ENCODE results near the gene THRSP.
A peak's percentile ranks its signal among the peaks of the same experiment; 100 is the strongest.
"Not testable (repeated sequence)": the region's sequence is repeated elsewhere in the genome, so short reads cannot be mapped to it uniquely, and the experiment has no call there.

The THRSP gene

GRCh38 chr11:78067704-78068103, 4.0 kb downstream of the THRSP start:
- no peak for DNase-seq

GRCh38 chr11:78069465-78069864, 5.8 kb downstream of the THRSP start:
- DNase-seq = no peak

- no peak for DNase-seq
Measured at GRCh38 chr11:78070621-78071020, 7.0 kb downstream of the THRSP start.

GRCh38 chr11:78071717-78072116, 8.1 kb downstream of the THRSP start:
- no peak for DNase-seq

DNA sequence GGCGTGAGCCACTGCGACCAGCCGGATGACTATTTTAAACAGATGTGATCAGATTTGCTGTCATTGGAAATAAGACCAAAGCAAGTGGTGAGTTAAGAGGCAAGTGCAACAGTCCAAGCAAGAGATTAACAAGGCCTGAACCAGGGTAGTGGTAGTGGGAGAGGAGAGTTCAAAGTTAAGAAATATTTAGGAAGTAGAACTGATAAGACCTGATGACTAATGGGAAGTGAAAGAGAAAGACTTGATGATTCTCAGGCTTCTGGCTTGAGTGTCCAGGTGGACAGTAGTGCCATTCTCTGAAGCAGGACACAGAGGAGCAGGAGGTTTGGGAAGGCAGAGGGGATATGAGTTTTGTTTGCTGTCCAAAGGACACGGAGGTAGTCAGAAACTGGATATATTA, 8.8 kb downstream of the THRSP start:
- DNase-seq = no peak

DNA sequence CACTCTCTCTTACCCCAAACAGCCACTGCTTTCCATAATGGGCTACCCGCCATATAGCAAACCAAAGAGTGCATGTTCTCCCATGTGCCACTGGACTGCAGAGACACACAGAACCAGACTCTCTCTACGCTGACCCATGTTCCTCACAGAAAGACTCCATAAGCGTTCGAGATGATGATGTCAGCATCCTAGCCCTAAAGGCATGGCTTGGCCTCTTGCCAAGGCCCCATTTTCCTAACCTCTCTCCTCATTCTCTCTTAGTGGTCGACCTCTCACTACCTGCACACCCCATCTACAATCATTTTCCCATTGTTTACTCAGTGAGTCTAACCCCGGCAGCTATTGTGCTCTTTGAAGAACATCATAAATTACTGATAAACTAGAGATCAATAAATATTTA, 11.1 kb downstream of the THRSP start:
- DNase-seq = no peak

- no peak for DNase-seq
Measured at GRCh38 chr11:78076733-78077403, 13.2 kb downstream of the THRSP start.

DNA sequence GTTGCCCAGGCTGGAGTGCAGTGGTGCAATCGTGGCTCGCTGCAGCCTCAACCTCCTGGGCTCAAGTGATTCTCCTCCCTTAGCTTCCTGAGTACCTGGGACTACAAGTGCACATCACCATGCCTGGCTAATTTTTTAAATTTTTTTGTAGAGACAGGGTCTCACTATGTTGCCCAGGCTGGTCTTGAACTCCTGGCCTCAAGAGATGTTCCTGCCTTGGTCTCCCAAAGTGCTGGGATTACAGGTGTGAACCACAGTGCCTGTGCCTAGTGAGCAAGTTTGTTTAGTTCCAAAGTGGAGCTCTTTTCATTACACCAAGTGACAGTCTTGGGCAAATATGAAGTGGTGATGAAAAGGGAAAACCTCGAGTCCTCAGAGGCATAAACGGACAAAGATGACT, 13.9 kb downstream of the THRSP start:
- DNase-seq = not testable (repeated sequence)

- peak; percentile 18 for DNase-seq
Measured at GRCh38 chr11:78078218-78079167, 14.8 kb downstream of the THRSP start.

DNA sequence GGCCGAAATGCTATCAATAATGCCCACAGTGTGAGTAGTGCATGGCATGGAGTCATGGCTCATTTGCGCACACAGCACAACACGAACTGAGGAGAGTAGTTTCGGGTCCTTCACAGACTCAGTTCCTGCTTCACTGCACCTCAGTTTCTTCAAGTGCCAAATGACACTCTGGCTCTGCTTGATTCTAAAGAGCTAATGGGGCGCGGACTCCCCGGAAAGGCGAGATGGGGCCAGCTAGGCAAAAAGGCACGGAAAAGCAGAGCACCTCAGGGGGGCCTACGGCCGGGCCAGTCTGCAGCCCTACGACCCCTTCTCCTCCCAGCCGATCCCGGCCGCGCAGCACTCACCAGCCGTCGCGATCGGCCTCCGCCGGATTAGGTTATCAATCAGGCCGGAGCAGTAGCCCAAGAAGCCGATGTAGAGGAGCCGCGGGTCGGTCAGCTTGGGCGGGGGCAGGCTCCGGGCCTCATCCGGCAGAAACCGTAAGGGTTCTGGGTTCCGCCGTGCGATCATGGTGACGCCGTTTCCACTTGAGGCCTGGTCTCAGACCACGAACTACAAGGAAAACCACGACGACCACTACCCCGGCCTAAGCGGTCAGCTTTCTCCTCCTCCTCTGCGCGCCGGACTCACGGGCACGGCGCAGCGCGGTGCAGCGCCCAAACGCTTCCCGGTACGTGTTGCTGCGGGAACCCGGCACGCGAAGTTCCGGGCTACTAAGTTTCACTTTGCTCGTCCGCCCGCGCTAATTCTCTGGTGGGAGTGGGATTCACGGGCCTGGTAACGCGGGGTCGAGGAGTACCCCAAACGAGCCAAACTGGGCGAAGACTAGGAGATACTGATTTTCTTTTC, 15.8 kb downstream of the THRSP start, which contains the start of gene NDUFC2:
NDUFC2 (minus strand) TSS at position 631 of the 852 bp plus-strand sequence; CDS start at position 513, 118 bp downstream.
- peak; percentile 87 for DNase-seq

GRCh38 chr11:78080084-78080817, 16.6 kb downstream of the THRSP start:
- DNase-seq = no peak

DNA sequence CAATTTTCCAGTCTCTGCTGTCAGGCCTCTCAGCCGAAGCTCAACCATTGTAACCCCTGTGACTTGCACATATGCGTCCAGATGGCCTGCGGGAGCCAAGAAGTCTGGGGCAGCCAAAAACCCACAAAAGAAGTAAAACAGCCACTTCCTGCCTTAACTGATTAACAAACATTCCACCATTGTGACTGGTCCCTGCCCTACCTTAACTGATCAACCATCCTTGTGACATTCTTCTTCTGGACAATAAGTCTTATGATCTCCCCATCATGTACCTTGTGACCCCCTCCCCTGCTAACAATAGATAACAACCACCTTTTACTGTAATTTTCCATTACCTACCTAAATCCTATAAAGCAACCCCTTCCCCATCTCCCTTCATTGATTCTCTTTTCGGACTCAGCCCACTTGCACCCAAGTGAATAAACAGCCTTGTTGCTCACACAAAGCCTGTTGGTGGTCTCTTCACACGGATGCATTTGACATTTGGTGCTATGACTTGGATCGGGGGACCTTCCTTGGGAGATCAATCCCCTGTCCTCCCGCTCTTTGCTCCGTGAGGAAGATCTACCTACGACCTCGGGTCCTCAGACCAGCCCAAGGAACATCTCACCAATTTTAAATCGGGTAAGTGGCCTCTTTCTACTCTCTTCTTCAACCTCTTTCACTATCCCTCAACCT, 17.3 kb downstream of the THRSP start:
- DNase-seq = no peak

- no peak for DNase-seq
Measured at GRCh38 chr11:78081583-78081982, 17.9 kb downstream of the THRSP start.

DNA sequence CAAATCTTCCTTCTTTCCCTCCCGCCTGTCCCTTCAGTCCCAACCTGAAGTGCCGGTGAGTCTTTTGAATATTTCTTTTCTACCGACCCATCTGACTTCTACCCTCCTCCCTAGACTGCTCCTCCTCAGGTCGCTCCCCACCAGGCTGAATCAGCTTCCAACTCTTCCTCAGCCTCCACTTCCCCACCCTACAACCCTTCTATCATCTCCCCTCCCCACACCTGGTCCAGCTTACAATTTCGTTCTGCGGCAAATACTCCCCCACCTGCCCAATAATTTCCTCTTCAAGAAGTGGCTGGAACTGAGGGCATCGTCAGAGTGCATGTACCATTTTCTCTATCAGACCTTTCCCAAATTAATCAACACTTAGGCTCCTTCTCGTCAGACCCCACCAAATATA, 18.5 kb downstream of the THRSP start:
- no peak for DNase-seq

GRCh38 chr11:78083021-78083420, 19.4 kb downstream of the THRSP start:
- no peak for DNase-seq

DNA sequence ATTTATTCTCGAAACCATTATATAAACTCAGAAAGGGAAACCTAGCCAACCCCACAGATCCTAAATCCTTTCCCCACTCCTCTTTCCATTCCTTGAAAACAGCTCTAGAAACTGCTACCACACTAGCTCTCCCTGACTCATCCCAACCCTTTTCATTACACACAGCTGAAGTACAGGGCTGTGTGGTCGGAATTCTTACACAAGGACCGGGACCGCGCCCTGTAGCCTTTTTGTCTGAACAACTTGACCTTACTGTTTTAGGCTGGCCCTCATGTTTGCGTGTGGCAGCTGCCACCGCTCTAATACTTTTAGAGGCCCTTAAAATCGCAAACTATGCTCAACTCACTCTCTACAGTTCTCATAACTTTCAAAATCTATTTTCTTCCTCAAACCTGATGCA, 20.8 kb downstream of the THRSP start:
- not testable (repeated sequence) for DNase-seq

DNA sequence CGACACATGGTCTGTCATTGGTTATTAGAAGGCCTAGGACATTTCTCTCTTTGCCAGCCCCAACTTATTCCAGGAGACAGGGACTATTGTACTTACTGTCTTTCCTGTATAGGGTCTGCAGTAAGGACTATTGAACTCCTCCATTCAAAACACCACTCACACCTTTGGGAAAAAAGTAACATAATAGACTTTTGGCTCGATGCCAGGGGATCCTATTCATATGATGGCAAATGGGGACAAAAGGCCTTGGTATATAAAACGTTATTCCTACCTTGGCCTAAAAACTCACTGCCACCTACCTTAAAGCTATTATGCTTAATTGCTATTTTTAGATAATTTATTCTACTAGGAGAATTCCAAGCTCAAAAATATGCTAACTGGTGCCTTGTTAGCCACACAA, 22.3 kb downstream of the THRSP start:
- no peak for DNase-seq

DNA sequence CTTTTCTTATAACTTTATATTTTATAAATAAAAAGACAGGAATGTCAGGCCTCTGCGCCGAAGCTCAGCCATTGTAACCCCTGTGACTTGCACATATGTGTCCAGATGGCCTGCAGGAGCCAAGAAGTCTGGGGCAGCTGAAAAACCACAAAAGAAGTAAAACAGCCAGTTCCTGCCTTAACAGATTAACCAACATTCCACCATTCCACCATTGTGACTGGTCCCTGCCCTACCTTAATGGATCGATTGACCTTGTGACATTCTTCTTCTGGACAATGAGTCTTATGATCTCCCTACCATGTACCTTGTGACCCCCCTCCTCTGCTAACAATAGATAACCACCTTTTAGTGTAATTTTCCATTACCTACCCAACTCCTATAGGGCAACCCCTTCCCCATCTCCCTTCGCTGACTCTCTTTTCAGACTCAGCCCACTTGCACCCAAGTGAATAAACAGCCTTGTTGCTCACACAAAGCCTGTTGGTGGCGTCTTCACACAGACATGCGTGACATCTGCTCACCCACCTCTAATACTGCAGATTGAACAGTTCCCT, 22.9 kb downstream of the THRSP start:
- not testable (repeated sequence) for DNase-seq

GRCh38 chr11:78094250-78094649, 30.6 kb downstream of the THRSP start:
- no peak for DNase-seq

- DNase-seq = no peak
Measured at GRCh38 chr11:78097666-78098385, 34.2 kb downstream of the THRSP start.

GRCh38 chr11:78099666-78100065, 36.0 kb downstream of the THRSP start:
- DNase-seq = no peak

Data from KG1 (cell line).